ENCODE data around the gene CDC42EP3. TPM values are rescaled to one million over a fixed set of nuclear protein-coding genes. Genes with fewer than 3 reads are reported as not detected.

Gene CDC42EP3
- total RNA-seq, 1 donor: 136 TPM

DNA sequence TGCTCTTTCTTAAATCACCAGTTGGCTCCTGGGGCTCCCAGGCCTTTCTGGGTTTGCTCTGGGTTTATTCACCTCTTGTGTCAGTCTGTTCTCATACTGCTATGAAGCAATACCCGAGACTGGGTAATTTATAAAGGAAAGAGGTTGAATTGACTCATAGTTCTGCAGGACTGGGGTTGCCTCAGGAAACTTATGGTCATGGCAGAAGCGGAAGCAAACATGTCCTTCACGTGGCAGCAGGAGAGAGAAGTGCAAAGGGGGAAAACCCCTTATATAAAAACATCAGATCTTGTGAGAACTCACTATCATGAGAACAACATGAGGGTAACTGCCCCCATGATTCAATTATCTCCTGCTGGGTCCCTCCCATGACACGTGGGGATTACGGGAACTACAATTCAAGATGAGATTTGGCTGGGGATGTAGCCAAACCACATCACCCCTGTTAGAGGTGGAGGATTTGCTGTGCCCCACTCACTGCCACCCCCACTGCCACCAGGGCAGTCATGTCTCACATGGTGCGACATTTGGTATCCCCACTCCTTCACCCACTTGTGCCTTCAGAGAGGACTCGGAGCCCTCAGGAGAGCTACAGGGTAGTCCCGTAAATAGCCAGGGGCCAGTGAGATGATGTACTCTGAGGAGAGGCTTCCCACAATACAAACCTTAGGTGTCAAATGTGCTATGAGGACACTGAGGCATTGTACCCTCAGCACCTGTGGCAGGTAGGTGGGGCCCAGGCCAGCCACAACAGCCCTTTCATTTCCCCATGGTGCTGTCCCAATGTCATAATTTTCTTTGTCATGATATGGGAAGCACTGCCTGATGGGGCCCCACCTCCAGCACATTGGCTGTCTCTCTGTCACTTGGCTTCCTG, 35.7 kb downstream of the CDC42EP3 start:
- H3K27ac ChIP-seq (ENCODE audit: low read depth, low read length): peak overlapping the region; percentile 89
- H3K4me2 ChIP-seq (ENCODE audit: insufficient read depth, low read length): no peak overlapping the region

DNA sequence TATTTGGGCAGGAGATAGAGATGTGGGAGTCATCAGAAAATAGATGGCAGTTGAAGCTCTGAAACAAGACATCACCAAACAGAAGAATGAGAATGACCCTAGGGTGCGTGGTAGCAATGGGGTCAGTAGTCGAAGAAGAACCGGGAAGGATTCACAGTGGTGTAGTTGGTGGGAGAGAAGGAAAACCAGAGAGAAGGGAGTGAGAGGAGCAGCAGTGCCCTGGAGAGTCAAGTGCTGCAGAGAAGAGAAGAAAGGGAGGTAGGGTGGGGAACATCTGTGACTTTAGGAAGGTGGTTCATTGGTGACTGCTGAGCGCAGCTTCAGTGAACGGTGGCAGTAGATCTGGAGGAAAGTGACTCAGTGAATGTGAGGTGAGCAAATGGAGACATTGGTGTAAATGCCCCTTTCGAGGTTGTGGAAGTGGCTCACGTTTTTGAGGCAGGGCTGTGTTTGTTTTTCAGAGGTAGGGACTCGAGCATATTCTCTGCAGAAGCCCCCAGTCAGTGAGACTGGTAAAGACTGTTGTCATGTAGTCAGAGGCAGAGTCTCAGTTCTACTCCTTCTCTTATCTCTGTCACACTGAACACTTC, 36.4 kb downstream of the CDC42EP3 start:
- Histone ChIP-seq H3K4me2 (ENCODE audit: insufficient read depth, low read length) (no peak overlapping the region), H2AFZ (ENCODE audit: low read length) (no peak overlapping the region), H3K9me3 (ENCODE audit: low read depth, low read length) (no peaks in the 10 kb centered on the region), H3K36me3 (ENCODE audit: insufficient read depth, low read length) (peaks cover 3% of the 10 kb centered on the region), H3K4me3 (ENCODE audit: insufficient read depth, low read length) (no peak overlapping the region), H3K79me2 (ENCODE audit: insufficient read depth, low read length) (no peaks in the 10 kb centered on the region), H3K4me1 (ENCODE audit: insufficient read depth, low read length) (peaks cover 51% of the 10 kb centered on the region), H3K27ac (ENCODE audit: low read depth, low read length) (peak overlapping the region; percentile 89), H4K20me1 (ENCODE audit: insufficient read depth, low read length) (no peaks in the 10 kb centered on the region), H3K27me3 (ENCODE audit: insufficient read depth, low read length) (no peaks in the 10 kb centered on the region)
- no peak for TF ChIP-seq CTCF (IDR thresholded peaks at IDR 0.05; ENCODE audit: extremely low read depth, low read depth, low read length)
- no peak for DNase-seq (ENCODE audit: insufficient read length, low spot score, missing footprints)

More for the DNA sequence above, 35.7 kb downstream of the CDC42EP3 start:
- no peaks in the 10 kb centered on the region for H3K79me2 ChIP-seq (ENCODE audit: insufficient read depth, low read length)
- TF ChIP-seq CTCF (IDR thresholded peaks at IDR 0.05; ENCODE audit: extremely low read depth, low read depth, low read length): no peak
- no peak overlapping the region for H3K4me3 ChIP-seq (ENCODE audit: insufficient read depth, low read length)
- peaks cover 45% of the 10 kb centered on the region for H3K4me1 ChIP-seq (ENCODE audit: insufficient read depth, low read length)
- no peak for DNase-seq (ENCODE audit: insufficient read length, low spot score, missing footprints)
- H2AFZ ChIP-seq (ENCODE audit: low read length): no peak overlapping the region
- no peaks in the 10 kb centered on the region for H3K9me3 ChIP-seq (ENCODE audit: low read depth, low read length)
- H3K36me3 ChIP-seq (ENCODE audit: insufficient read depth, low read length): peaks cover 5% of the 10 kb centered on the region
- H3K27me3 ChIP-seq (ENCODE audit: insufficient read depth, low read length): no peaks in the 10 kb centered on the region
- H4K20me1 ChIP-seq (ENCODE audit: insufficient read depth, low read length): no peaks in the 10 kb centered on the region

GRCh38 chr2:37633845-37634244, 37.6 kb downstream of the CDC42EP3 start:
- H3K27ac ChIP-seq (ENCODE audit: low read depth, low read length): no peak overlapping the region
- no peak for TF ChIP-seq CTCF (IDR thresholded peaks at IDR 0.05; ENCODE audit: extremely low read depth, low read depth, low read length)
- no peak overlapping the region for H3K4me2 ChIP-seq (ENCODE audit: insufficient read depth, low read length)
- H3K9me3 ChIP-seq (ENCODE audit: low read depth, low read length): no peaks in the 10 kb centered on the region
- no peak overlapping the region for H3K4me3 ChIP-seq (ENCODE audit: insufficient read depth, low read length)
- no peak for DNase-seq (ENCODE audit: insufficient read length, low spot score, missing footprints)
- peaks cover 63% of the 10 kb centered on the region for H3K4me1 ChIP-seq (ENCODE audit: insufficient read depth, low read length)
- no peaks in the 10 kb centered on the region for H4K20me1 ChIP-seq (ENCODE audit: insufficient read depth, low read length)
- no peaks in the 10 kb centered on the region for H3K79me2 ChIP-seq (ENCODE audit: insufficient read depth, low read length)
- no peaks in the 10 kb centered on the region for H3K27me3 ChIP-seq (ENCODE audit: insufficient read depth, low read length)
- H2AFZ ChIP-seq (ENCODE audit: low read length): no peak overlapping the region
- H3K36me3 ChIP-seq (ENCODE audit: insufficient read depth, low read length): no peaks in the 10 kb centered on the region

DNA sequence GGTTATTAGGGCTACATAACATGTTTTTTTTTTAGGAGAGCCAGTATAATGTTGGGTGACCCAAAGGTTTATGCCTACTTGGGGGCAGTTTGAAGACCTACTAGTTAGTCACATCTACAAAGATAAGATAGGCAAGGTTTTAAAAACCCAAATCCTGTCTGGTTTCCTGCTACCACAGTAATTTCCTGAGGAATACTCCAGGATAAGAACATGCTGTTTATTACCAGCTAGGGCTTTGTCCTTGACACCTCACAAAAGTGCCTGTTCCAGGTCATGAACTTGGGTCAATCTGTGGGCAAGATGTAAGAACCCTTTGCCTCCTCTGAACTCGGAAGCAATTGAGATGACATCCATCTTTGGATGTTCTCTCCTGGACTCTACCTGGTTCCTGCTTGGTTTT, 38.2 kb downstream of the CDC42EP3 start:
- Histone ChIP-seq H2AFZ (ENCODE audit: low read length) (no peak overlapping the region), H3K27me3 (ENCODE audit: insufficient read depth, low read length) (no peaks in the 10 kb centered on the region), H3K36me3 (ENCODE audit: insufficient read depth, low read length) (no peaks in the 10 kb centered on the region), H3K4me1 (ENCODE audit: insufficient read depth, low read length) (peaks cover 61% of the 10 kb centered on the region), H3K4me2 (ENCODE audit: insufficient read depth, low read length) (no peak overlapping the region), H3K79me2 (ENCODE audit: insufficient read depth, low read length) (no peaks in the 10 kb centered on the region), H4K20me1 (ENCODE audit: insufficient read depth, low read length) (no peaks in the 10 kb centered on the region), H3K27ac (ENCODE audit: low read depth, low read length) (no peak overlapping the region), H3K9me3 (ENCODE audit: low read depth, low read length) (no peaks in the 10 kb centered on the region), H3K4me3 (ENCODE audit: insufficient read depth, low read length) (no peak overlapping the region)
- no peak for TF ChIP-seq CTCF (IDR thresholded peaks at IDR 0.05; ENCODE audit: extremely low read depth, low read depth, low read length)
- no peak for DNase-seq (ENCODE audit: insufficient read length, low spot score, missing footprints)

All from osteoblast (primary cell).